ENCODE data around the gene EYA2. TPM values are rescaled to one million over a fixed set of nuclear protein-coding genes. Genes with fewer than 3 reads are reported as not detected.

Gene EYA2
- total RNA-seq, 4 donors from 2014 or later = 2.0 to 11.0 (median 5.6) TPM

- intact Hi-C loops (cut with DNase I; ENCODE audit: low total_unique reads) = no loop called here
- Histone ChIP-seq H3K4me1 (no peaks in the 10 kb centered on the region), H3K36me3 (no peaks in the 10 kb centered on the region), H3K4me3 (no peak overlapping the region), H3K27ac (no peak overlapping the region), H3K27me3 (no peaks in the 10 kb centered on the region), H3K9me3 (peaks cover 0 to 6% of the 10 kb centered on the region in 2 donors)
- DNase-seq = no peak
- TF ChIP-seq, protein P1, sequence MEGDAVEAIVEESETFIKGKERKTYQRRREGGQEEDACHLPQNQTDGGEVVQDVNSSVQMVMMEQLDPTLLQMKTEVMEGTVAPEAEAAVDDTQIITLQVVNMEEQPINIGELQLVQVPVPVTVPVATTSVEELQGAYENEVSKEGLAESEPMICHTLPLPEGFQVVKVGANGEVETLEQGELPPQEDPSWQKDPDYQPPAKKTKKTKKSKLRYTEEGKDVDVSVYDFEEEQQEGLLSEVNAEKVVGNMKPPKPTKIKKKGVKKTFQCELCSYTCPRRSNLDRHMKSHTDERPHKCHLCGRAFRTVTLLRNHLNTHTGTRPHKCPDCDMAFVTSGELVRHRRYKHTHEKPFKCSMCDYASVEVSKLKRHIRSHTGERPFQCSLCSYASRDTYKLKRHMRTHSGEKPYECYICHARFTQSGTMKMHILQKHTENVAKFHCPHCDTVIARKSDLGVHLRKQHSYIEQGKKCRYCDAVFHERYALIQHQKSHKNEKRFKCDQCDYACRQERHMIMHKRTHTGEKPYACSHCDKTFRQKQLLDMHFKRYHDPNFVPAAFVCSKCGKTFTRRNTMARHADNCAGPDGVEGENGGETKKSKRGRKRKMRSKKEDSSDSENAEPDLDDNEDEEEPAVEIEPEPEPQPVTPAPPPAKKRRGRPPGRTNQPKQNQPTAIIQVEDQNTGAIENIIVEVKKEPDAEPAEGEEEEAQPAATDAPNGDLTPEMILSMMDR (IDR thresholded peaks at IDR 0.05) = no peak
These were observed 173.1 kb downstream of the EYA2 start for GRCh38 chr20:47067776-47068175.

DNA sequence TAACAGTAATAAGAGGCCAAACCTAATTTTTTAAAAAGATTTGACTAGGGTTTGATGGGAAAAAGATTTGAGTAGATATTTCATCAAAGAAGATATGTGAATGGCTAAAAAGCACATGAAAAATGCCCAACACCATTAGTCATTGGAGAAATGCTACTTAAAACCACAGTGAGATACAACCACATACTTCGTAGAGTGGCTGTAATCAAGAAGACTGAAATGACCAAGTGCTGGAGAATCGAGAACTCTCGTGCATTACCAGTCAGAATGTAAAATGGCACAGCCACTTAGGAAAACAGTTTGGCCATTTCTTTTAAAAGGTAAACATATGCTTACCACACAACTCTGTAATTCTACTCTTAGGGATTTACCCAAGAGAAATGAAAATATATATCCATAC lies 175.5 kb downstream of the EYA2 start:
- Histone ChIP-seq H3K9me3 (peaks cover 0 to 6% of the 10 kb centered on the region in 2 donors), H3K4me1 (no peaks in the 10 kb centered on the region), H3K27me3 (no peaks in the 10 kb centered on the region), H3K36me3 (no peaks in the 10 kb centered on the region), H3K4me3 (no peak overlapping the region), H3K27ac (no peak overlapping the region)
- intact Hi-C loops (cut with DNase I; ENCODE audit: low total_unique reads) = no loop called here
- TF ChIP-seq, protein P1 (IDR thresholded peaks at IDR 0.05) = no peak
- no peak for TF ChIP-seq POLR2A (IDR thresholded peaks at IDR 0.05)
- DNase-seq = no peak

DNA sequence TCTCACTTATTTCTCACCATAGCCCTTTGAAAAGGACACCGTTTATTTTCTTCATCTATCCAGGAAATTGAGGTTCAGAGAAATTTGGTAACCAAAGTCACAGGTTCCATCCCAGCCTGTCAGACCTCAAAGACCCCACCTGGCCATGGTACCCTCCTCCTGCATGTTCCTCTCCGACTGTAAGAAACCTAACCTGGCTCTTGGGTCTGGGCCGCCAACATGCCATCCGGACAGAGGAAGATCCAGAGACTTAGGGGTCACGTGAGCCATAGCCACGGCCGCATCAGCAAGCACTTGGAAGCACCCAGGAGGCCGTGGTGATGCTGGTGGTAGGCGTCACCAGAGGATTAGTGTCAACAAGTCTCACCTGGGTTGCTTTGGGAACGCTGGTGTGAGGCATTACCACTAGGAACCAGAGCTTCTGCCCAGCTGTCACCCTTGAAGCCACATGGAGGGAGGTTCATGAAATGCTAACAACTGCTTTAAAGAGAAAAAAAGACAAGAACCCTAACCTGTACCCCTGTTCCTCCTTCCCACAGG lies 177.1 kb downstream of the EYA2 start:
- TF ChIP-seq, protein P1 (IDR thresholded peaks at IDR 0.05) = no peak
- TF ChIP-seq POLR2A (IDR thresholded peaks at IDR 0.05) = no peak
- no peak overlapping the region for H3K27ac ChIP-seq
- peaks cover 0 to 6% of the 10 kb centered on the region in 2 donors for H3K9me3 ChIP-seq
- H3K4me3 ChIP-seq = no peak overlapping the region
- no peaks in the 10 kb centered on the region for H3K36me3 ChIP-seq
- H3K27me3 ChIP-seq = no peaks in the 10 kb centered on the region
- no peak for DNase-seq
- intact Hi-C loops (cut with DNase I; ENCODE audit: low total_unique reads) = no loop called here
- H3K4me1 ChIP-seq = no peaks in the 10 kb centered on the region

DNA sequence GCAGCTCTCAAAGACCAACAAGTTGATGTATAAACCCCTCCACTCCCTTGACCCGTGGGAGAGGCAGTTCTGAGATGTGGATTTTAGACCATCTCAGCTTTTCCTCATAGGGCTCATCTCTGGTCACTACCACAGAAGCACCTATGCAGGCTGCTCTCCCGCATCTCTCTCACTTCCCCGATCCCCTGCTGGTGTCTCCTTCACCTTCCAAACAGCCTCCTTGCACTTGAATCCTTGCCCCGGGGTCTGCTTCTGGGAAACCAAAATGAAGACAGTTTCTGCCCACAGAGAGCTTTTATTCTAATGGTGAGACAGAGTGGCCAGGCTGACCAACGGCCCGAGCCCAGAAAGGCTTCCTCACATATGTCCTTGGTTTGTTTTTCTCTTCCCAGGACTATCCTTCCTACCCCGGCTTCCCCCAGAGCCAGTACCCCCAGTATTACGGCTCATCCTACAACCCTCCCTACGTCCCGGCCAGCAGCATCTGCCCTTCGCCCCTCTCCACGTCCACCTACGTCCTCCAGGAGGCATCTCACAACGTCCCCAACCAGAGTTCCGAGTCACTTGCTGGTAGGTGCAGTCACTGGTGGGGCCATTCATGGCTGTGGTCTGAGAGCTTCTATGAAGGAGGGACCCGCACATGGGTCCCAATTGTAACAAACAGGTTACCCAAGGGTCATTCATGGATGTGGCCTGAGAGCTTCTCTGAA lies 179.3 kb downstream of the EYA2 start:
- no peak for DNase-seq
- Histone ChIP-seq H3K27ac (no peak overlapping the region), H3K36me3 (no peaks in the 10 kb centered on the region), H3K4me3 (no peak overlapping the region), H3K4me1 (no peaks in the 10 kb centered on the region), H3K27me3 (peaks cover 0 to 2% of the 10 kb centered on the region in 2 donors), H3K9me3 (no peaks in the 10 kb centered on the region)
- intact Hi-C loops (cut with DNase I; ENCODE audit: low total_unique reads) = no loop called here
- TF ChIP-seq, protein P1 (IDR thresholded peaks at IDR 0.05) = no peak
- TF ChIP-seq POLR2A (IDR thresholded peaks at IDR 0.05) = no peak

DNA sequence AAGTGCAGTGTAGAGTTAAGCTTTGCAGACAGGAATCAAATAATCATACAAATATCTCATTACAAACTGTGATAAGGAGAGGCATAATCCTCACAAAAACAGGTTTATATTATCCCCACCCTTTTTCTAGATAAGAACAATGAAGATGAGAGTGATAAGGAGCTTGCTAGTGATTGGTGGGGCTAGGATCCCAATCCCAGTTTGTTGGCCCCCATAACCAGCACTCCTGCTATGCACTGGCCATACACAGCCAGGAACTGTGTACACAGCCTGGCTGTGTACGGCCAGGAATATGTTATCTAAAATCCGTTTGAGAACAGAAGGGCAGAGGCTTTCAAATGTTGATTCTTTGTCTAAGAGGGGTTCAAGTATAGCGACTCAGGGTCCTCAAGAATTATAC lies 180.6 kb downstream of the EYA2 start:
- no peak overlapping the region for H3K4me3 ChIP-seq
- intact Hi-C loops (cut with DNase I; ENCODE audit: low total_unique reads) = no loop called here
- DNase-seq = no peak
- H3K27ac ChIP-seq = no peak overlapping the region
- TF ChIP-seq POLR2A (IDR thresholded peaks at IDR 0.05) = no peak
- TF ChIP-seq, protein P1 (IDR thresholded peaks at IDR 0.05) = no peak
- H3K4me1 ChIP-seq = no peaks in the 10 kb centered on the region
- H3K36me3 ChIP-seq = no peaks in the 10 kb centered on the region
- no peaks in the 10 kb centered on the region for H3K9me3 ChIP-seq
- H3K27me3 ChIP-seq = peaks cover 0 to 4% of the 10 kb centered on the region in 2 donors
